Sigmoid colon (tissue), 7 donors: ENCODE results near the gene VOPP1. TPM values are rescaled to one million over a fixed set of nuclear protein-coding genes. Genes with fewer than 3 reads are reported as not detected.

Experiments
- DNase-seq: peaks from one replicate; pipeline ENCODE4 v3.0.0-alpha.2; 2019
- H3K27ac ChIP-seq, 4 donors: fragments of 200-600 bp; sonication (generic); one replicate each; pipeline ENCODE4 v1.5.1; 2016 to 2019; ENCODE audit warnings: mild to moderate bottlenecking in 1 of 4
- H3K27me3 ChIP-seq, 3 donors: fragments of 200-600 bp; sonication (generic); one replicate each; pipeline ENCODE4 v1.5.1; 2019; ENCODE audit warnings: mild to moderate bottlenecking in 1 of 3
- H3K36me3 ChIP-seq, 4 donors: fragments of 200-600 bp; sonication (generic); one replicate each; pipeline ENCODE4 v1.5.1; 2016 to 2019
- H3K4me1 ChIP-seq, 4 donors: fragments of 200-600 bp; sonication (generic); one replicate each; pipeline ENCODE4 v1.5.1; 2017 to 2019
- H3K4me3 ChIP-seq, 4 donors: fragments of 200-600 bp; sonication (generic); one replicate each; pipeline ENCODE4 v1.5.1; 2017 to 2019; ENCODE audit warnings: mild to moderate bottlenecking in 2 of 4, moderate library complexity in 1 of 4
- H3K9me3 ChIP-seq, 4 donors: fragments of 200-600 bp in 3 of 4; sonication (generic) in 3 of 4; one replicate each; pipeline versions ENCODE4 v1.5.1 to v1.6.1; 2013 to 2019
- EP300 ChIP-seq, 4 donors: sonication (generic); formaldehyde crosslinking; IDR thresholded peaks; one replicate each; pipeline ENCODE4 v1.6.1; 2017; ENCODE audit warnings: antibody characterized with exemption in 4 of 4
- POLR2A ChIP-seq, 2 donors: fragments of 450-650 bp; IDR thresholded peaks; one replicate each; pipeline ENCODE4 v1.6.1; 2016; ENCODE audit warnings: antibody characterized with exemption in 2 of 2, mild to moderate bottlenecking in 2 of 2, moderate library complexity in 2 of 2
- POLR2AphosphoS5 ChIP-seq, 4 donors: sonication (generic); formaldehyde crosslinking; IDR thresholded peaks; one replicate each; pipeline ENCODE4 v1.6.1; 2017; ENCODE audit warnings: antibody characterized with exemption in 4 of 4
- WGBS, 2 donors: extraction: QIAGEN DNeasy Blood & Tissue Kit; methylation state at CpG; one replicate each; pipeline ENCODE4 v1.1.7; 2013; 5-methylcytosine and 5-hydroxymethylcytosine counted together
- intact Hi-C: fragments of 100-400 bp; cut with DNase I; formaldehyde crosslinking; loops from one replicate; pipeline ENCODE4 v1.15.1; 2023
- polyA plus RNA-seq, 3 donors: library from polyadenylated mRNA; stranded (reverse); fragments of 200-250 nt; gene quantifications; one replicate each; pipeline ENCODE4 v1.2.3, GENCODE V29; 2013
- total RNA-seq, 4 donors: library from RNA; depleted of rRNA; stranded (reverse); fragments of >200 nt; gene quantifications; one replicate each; pipeline ENCODE4 v1.1.0, GENCODE V29; 2016
- TF ChIP-seq, protein P1 (sequence below), 4 experiments: fragments of 450-650 bp in 3 of 4; fragments of 200-600 bp in 1 of 4; IDR thresholded peaks; one replicate each; pipeline ENCODE4 v1.5.1; 2016 to 2019; ENCODE audit warnings: antibody characterized with exemption in 4 of 4, mild to moderate bottlenecking in 3 of 4, moderate library complexity in 2 of 4
- donor health status: healthy with polysubstance abuse.
- donor health status: Bipolar disorder and iron deficiency.
- donor health status: healthy.

Gene VOPP1
- total and polyA plus RNA-seq, 7 donors: 22.2 to 59.5 (median 26.4) TPM

- TF ChIP-seq POLR2AphosphoS5 (IDR thresholded peaks at IDR 0.05) (no peak), EP300 (IDR thresholded peaks at IDR 0.05) (no peak)
- TF ChIP-seq, protein P1, sequence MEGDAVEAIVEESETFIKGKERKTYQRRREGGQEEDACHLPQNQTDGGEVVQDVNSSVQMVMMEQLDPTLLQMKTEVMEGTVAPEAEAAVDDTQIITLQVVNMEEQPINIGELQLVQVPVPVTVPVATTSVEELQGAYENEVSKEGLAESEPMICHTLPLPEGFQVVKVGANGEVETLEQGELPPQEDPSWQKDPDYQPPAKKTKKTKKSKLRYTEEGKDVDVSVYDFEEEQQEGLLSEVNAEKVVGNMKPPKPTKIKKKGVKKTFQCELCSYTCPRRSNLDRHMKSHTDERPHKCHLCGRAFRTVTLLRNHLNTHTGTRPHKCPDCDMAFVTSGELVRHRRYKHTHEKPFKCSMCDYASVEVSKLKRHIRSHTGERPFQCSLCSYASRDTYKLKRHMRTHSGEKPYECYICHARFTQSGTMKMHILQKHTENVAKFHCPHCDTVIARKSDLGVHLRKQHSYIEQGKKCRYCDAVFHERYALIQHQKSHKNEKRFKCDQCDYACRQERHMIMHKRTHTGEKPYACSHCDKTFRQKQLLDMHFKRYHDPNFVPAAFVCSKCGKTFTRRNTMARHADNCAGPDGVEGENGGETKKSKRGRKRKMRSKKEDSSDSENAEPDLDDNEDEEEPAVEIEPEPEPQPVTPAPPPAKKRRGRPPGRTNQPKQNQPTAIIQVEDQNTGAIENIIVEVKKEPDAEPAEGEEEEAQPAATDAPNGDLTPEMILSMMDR (IDR thresholded peaks at IDR 0.05): no peak
- WGBS, 2 donors: 19 to 71% methylated on average over 9 of the region's 9 CpGs
- Histone ChIP-seq H3K4me3 (no peak overlapping the region), H3K4me1 (peaks cover 0 to 11% (median 10%) of the 10 kb centered on the region in 4 donors), H3K9me3 (no peaks in the 10 kb centered on the region), H3K27ac (no peak overlapping the region), H3K27me3 (no peaks in the 10 kb centered on the region), H3K36me3 (peaks cover 0 to 17% (median 8%) of the 10 kb centered on the region in 4 donors)
- DNase-seq: no peak
- intact Hi-C loops: no loop called here
Observed at GRCh38 chr7:55521512-55521911, 50.8 kb downstream of the VOPP1 start.

DNA sequence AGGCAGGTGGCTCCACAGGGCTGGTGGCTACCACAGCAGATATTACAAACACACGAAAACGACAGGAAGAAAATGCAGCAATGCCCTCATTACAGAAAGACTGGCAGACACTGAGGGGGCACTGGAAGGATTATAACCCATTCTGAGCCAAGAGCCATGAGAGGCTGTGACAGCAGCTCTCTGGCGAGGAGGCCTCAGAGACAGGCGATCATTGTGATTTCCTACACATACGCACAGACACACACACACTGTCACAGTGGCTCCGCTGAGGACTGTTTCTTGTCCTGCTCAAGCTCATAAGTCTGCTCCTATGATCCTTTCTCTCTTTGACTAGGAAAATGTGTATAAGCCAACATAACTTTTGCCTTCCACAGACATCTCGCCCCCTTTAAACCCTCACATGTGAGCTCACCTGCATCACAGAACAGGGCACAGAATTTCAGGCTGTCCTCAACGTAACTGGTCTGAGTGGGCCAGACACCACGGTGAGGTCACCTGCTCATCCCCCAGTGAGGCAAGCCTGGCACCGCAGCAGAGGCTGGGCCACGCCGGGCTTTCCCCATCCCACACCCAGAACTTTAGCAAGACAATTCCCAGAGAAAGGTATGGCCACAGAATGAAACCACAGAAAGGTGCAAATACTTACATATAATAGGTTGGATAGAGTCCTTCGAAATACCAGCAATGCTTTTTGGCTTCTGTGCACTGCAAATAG lies 51.7 kb downstream of the VOPP1 start:
- intact Hi-C loops: no loop called here
- 90 to 92% methylated on average over 13 of the region's 13 CpGs for WGBS, 2 donors
- H3K27ac ChIP-seq: no peak overlapping the region

GRCh38 chr7:55518836-55519235 lies 53.5 kb downstream of the VOPP1 start:
- H3K27me3 ChIP-seq: no peaks in the 10 kb centered on the region
- H3K4me1 ChIP-seq: peaks cover 0 to 23% (median 19%) of the 10 kb centered on the region in 4 donors
- WGBS, 2 donors: 93 to 94% methylated on average over 8 of the region's 8 CpGs
- intact Hi-C loops: no loop called here
- peaks cover 0 to 20% (median 9%) of the 10 kb centered on the region in 4 donors for H3K36me3 ChIP-seq
- no peak for DNase-seq
- no peak for TF ChIP-seq POLR2A (IDR thresholded peaks at IDR 0.05)
- TF ChIP-seq POLR2AphosphoS5 (IDR thresholded peaks at IDR 0.05): no peak
- TF ChIP-seq, protein P1 (IDR thresholded peaks at IDR 0.05): no peak
- TF ChIP-seq EP300 (IDR thresholded peaks at IDR 0.05): no peak
- H3K4me3 ChIP-seq: no peak overlapping the region
- no peaks in the 10 kb centered on the region for H3K9me3 ChIP-seq
- H3K27ac ChIP-seq: no peak overlapping the region

More for the DNA sequence above, 51.7 kb downstream of the VOPP1 start:
- no peaks in the 10 kb centered on the region for H3K9me3 ChIP-seq
- TF ChIP-seq EP300 (IDR thresholded peaks at IDR 0.05): no peak
- no peak for TF ChIP-seq POLR2AphosphoS5 (IDR thresholded peaks at IDR 0.05)
- TF ChIP-seq, protein P1 (IDR thresholded peaks at IDR 0.05): no peak
- no peak for TF ChIP-seq POLR2A (IDR thresholded peaks at IDR 0.05)
- H3K4me1 ChIP-seq: peaks cover 0 to 20% (median 18%) of the 10 kb centered on the region in 4 donors
- H3K4me3 ChIP-seq: no peak overlapping the region
- H3K36me3 ChIP-seq: peaks cover 0 to 17% (median 8%) of the 10 kb centered on the region in 4 donors
- no peaks in the 10 kb centered on the region for H3K27me3 ChIP-seq
- no peak for DNase-seq

DNA sequence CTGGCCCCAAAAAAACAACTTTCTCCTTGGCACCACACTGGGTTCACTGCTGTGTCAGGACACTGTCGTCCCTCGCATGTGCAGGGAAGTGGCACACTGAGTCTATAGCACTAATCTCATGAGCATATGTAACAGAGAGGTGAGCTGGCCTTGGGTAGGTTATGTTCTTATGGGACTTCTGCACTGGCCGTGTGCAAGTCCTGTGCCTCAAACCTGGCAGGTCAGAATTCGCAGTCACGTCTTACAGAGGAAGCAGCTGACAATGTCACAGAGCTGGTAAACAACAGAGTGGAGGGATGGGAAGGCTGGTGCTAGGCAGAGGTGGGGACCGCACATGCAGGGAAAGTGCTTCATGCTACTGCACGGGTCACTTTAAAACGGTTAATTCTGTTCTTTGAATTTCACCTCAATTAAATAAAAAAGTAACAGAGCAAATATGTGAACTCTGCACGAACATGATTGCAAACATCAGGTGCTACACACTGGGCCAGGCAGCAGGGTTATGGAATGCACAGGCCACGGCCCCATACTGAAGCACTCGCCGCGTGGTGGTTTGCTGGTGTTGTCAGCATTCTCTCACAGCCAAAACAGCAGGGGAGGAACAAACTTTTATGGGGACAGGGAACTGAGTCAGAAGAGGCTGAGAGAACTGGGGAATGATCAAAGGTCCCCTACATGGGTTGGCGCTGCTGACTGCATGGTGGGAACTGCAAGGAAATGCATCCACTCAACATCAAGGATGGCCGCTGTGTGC lies 54.2 kb downstream of the VOPP1 start:
- peaks cover 0 to 23% (median 19%) of the 10 kb centered on the region in 4 donors for H3K4me1 ChIP-seq

More for the DNA sequence above, 54.2 kb downstream of the VOPP1 start:
- intact Hi-C loops: no loop called here
- H3K36me3 ChIP-seq: peaks cover 0 to 20% (median 9%) of the 10 kb centered on the region in 4 donors
- TF ChIP-seq, protein P1 (IDR thresholded peaks at IDR 0.05): no peak
- TF ChIP-seq POLR2AphosphoS5 (IDR thresholded peaks at IDR 0.05) (no peak), EP300 (IDR thresholded peaks at IDR 0.05) (no peak), POLR2A (IDR thresholded peaks at IDR 0.05) (no peak)
- no peak overlapping the region for H3K4me3 ChIP-seq
- H3K9me3 ChIP-seq: no peaks in the 10 kb centered on the region
- 93 to 95% methylated on average over 15 of the region's 15 CpGs for WGBS, 2 donors
- no peaks in the 10 kb centered on the region for H3K27me3 ChIP-seq
- H3K27ac ChIP-seq: no peak overlapping the region
- no peak for DNase-seq
